Activated effector memory CD4-positive, alpha-beta T cell treated with Interleukin-2 at 50 U/mL for 16 hours (primary cell): ENCODE measurements around the gene ACSM3.
A peak's percentile ranks its signal among the peaks of the same experiment; 100 is the strongest.

Experiments used
- DNase-seq: peaks from one replicate; pipeline ENCODE4 v3.0.0-alpha.2; 2020

The ACSM3 gene

GRCh38 chr16:20806168-20807050 is 42.6 kb downstream of the ACSM3 start, which contains the start of the genes ERI2 and REXO5:
ERI2 (minus strand) TSS chr16:20806472; CDS start chr16:20806430, 42 bp downstream.
REXO5 (plus strand) TSS chr16:20806527; CDS start chr16:20806954, 427 bp downstream.
- peak; percentile 61 for DNase-seq

GRCh38 chr16:20807862-20808261 is 44.0 kb downstream of the ACSM3 start:
- DNase-seq, result no peak

GRCh38 chr16:20811889-20812439 is 48.1 kb downstream of the ACSM3 start:
- no peak for DNase-seq

GRCh38 chr16:20812510-20812909 is 48.7 kb downstream of the ACSM3 start:
- DNase-seq, result no peak

- DNase-seq, result no peak
Observed at GRCh38 chr16:20814784-20815183, 51.0 kb downstream of the ACSM3 start.

- no peak for DNase-seq
Observed at GRCh38 chr16:20818929-20819585, 55.2 kb downstream of the ACSM3 start.

- DNase-seq, result no peak
Observed at GRCh38 chr16:20821682-20822081, 57.9 kb downstream of the ACSM3 start.

- no peak for DNase-seq
Observed at GRCh38 chr16:20822521-20823325, 58.9 kb downstream of the ACSM3 start.

- DNase-seq, result no peak
Observed at GRCh38 chr16:20826039-20826566, 62.3 kb downstream of the ACSM3 start.

- DNase-seq, result no peak
Observed at GRCh38 chr16:20829536-20829935, 65.7 kb downstream of the ACSM3 start.

- DNase-seq, result no peak
Observed at GRCh38 chr16:20830372-20830771, 66.6 kb downstream of the ACSM3 start.

GRCh38 chr16:20833086-20833485 is 69.3 kb downstream of the ACSM3 start:
- no peak for DNase-seq

GRCh38 chr16:20838240-20838639 is 74.4 kb downstream of the ACSM3 start:
- no peak for DNase-seq

GRCh38 chr16:20839504-20839903 is 75.7 kb downstream of the ACSM3 start:
- DNase-seq, result no peak

- no peak for DNase-seq
Observed at GRCh38 chr16:20844054-20844453, 80.2 kb downstream of the ACSM3 start.

GRCh38 chr16:20844588-20844987 is 80.8 kb downstream of the ACSM3 start:
- no peak for DNase-seq

GRCh38 chr16:20846030-20846429 is 82.2 kb downstream of the ACSM3 start:
- no peak for DNase-seq

GRCh38 chr16:20846551-20846950 is 82.7 kb downstream of the ACSM3 start:
- DNase-seq, result no peak
